IMR-90 (cell line): Measurements from ENCODE around the gene ZPBP2. TPM values are rescaled to one million over a fixed set of nuclear protein-coding genes. Genes with fewer than 3 reads are reported as not detected.

Experiments used
- ATAC-seq: fragments of 200-7000 bp; cut with Tn5 transposase; 2 replicates; pipeline ENCODE4 v1.9.1; 2020; ENCODE audit warnings: low read depth, mild to moderate bottlenecking, moderate library complexity
- BruUV-seq: library from RNA; stranded (reverse); fragments of 400-500 nt; replicated peaks from 2 replicates; lab custom pipeline; 2021; lab: Mats Ljungman, UMichigan
- CTCF ChIA-PET: fragments of 300-600 bp; formaldehyde crosslinking; extraction: SDS; loops from one replicate; lab custom pipeline; 2021; ENCODE audit warnings: antibody characterized with exemption; lab: Yijun Ruan, JAX
- POLR2A ChIA-PET: fragments of 300-600 bp; sonication (Branson Sonifier 250); formaldehyde crosslinking; loops from one replicate; lab custom pipeline; 2022; ENCODE audit warnings: antibody characterized with exemption; ENCODE audit not compliant: unreplicated experiment; lab: Charles Lee
- DNase-seq: peaks from one replicate; pipeline ENCODE4 v3.0.0; 2013
- H2AFZ ChIP-seq: replicated peaks from 2 replicates; pipeline ENCODE3; 2013; ENCODE audit warnings: low read length, mild to moderate bottlenecking; ENCODE audit not compliant: poor library complexity
- H2AK5ac ChIP-seq: 2 replicates; pipeline ENCODE4 v1.6.1; 2013; ENCODE audit warnings: low read depth, low read length, inconsistent platforms
- H2AK9ac ChIP-seq: replicated peaks from 2 replicates; pipeline ENCODE3; 2013; ENCODE audit warnings: mild to moderate bottlenecking, low read depth, low read length, moderate library complexity; ENCODE audit not compliant: poor library complexity
- H2BK120ac ChIP-seq: 2 replicates; pipeline ENCODE4 v1.6.1; 2013; ENCODE audit warnings: low read depth, low read length, inconsistent platforms
- H2BK15ac ChIP-seq: 3 replicates; pipeline ENCODE4 v1.6.1; 2013; ENCODE audit warnings: low read depth, low read length, inconsistent platforms
- H2BK20ac ChIP-seq: 2 replicates; pipeline ENCODE4 v1.6.1; 2013; ENCODE audit warnings: low read depth, mild to moderate bottlenecking, inconsistent platforms, low read length, moderate library complexity
- H2BK5ac ChIP-seq: 2 replicates; pipeline ENCODE4 v1.6.1; 2013; ENCODE audit warnings: mild to moderate bottlenecking, low read depth, low read length, inconsistent platforms; ENCODE audit not compliant: poor library complexity, severe bottlenecking
- H3K14ac ChIP-seq: replicated peaks from 2 replicates; pipeline ENCODE4 v1.6.1; 2013; ENCODE audit warnings: low read depth, low read length, inconsistent platforms
- H3K18ac ChIP-seq: 2 replicates; pipeline ENCODE4 v1.6.1; 2013; ENCODE audit warnings: low read depth, low read length, control low read depth
- H3K23ac ChIP-seq: 2 replicates; pipeline ENCODE4 v1.6.1; 2013; ENCODE audit warnings: low read depth, low read length, inconsistent platforms
- H3K27ac ChIP-seq: 2 replicates; pipeline ENCODE4 v1.5.1; 2013; ENCODE audit warnings: mild to moderate bottlenecking, control low read depth, low read length; ENCODE audit not compliant: insufficient read depth
- H3K27me3 ChIP-seq: 2 replicates; pipeline ENCODE4 v1.6.1; 2013; ENCODE audit warnings: low read length; ENCODE audit not compliant: control insufficient read depth, insufficient read depth
- H3K36me3 ChIP-seq: 2 replicates; pipeline ENCODE4 v1.6.1; 2013; ENCODE audit warnings: low read length, mixed read lengths; ENCODE audit not compliant: control insufficient read depth, insufficient read depth
- H3K4ac ChIP-seq: 2 replicates; pipeline ENCODE4 v1.6.1; 2013; ENCODE audit warnings: low read depth, low read length, inconsistent platforms
- H3K4me1 ChIP-seq: 2 replicates; pipeline ENCODE4 v1.6.1; 2013; ENCODE audit warnings: low read length, mixed read lengths; ENCODE audit not compliant: control insufficient read depth, insufficient read depth
- H3K4me2 ChIP-seq: 2 replicates; pipeline ENCODE4 v1.6.1; 2013; ENCODE audit warnings: low read depth, mild to moderate bottlenecking, control low read depth, low read length, moderate library complexity
- H3K4me3 ChIP-seq: 2 replicates; pipeline ENCODE4 v1.5.1; 2013; ENCODE audit warnings: low read depth, mild to moderate bottlenecking, control low read depth, low read length, moderate library complexity; ENCODE audit not compliant: insufficient read depth
- H3K56ac ChIP-seq: 2 replicates; pipeline ENCODE4 v1.6.1; 2013; ENCODE audit warnings: low read length, inconsistent platforms; ENCODE audit not compliant: insufficient read depth; ENCODE audit errors: extremely low read depth
- H3K79me1 ChIP-seq, 2 experiments: 2 replicates each; pipeline ENCODE4 v1.6.1; 2013; ENCODE audit warnings: low read length in 2 of 2, inconsistent platforms in 1 of 2, low read depth in 1 of 2
- H3K9ac ChIP-seq: 2 replicates; pipeline ENCODE4 v1.6.1; 2013; ENCODE audit warnings: low read depth, low read length, control low read depth
- H3K9me1 ChIP-seq: 2 replicates; pipeline ENCODE4 v1.6.1; 2013; ENCODE audit warnings: low read length, inconsistent platforms; ENCODE audit not compliant: insufficient read depth
- H3K9me3 ChIP-seq: 2 replicates; pipeline ENCODE4 v1.6.1; 2013; ENCODE audit warnings: low read length; ENCODE audit not compliant: control insufficient read depth, insufficient read depth
- H4K20me1 ChIP-seq: 2 replicates; pipeline ENCODE4 v1.6.1; 2013; ENCODE audit warnings: low read length, inconsistent platforms; ENCODE audit not compliant: insufficient read depth
- H4K5ac ChIP-seq: 2 replicates; pipeline ENCODE4 v1.6.1; 2013; ENCODE audit warnings: mild to moderate bottlenecking, low read depth, low read length, control low read depth
- H4K8ac ChIP-seq, 2 experiments: 2 replicates each; pipeline ENCODE4 v1.6.1; 2013; ENCODE audit warnings: low read depth in 2 of 2, low read length in 2 of 2, control low read depth in 1 of 2, inconsistent platforms in 1 of 2
- H4K91ac ChIP-seq: 2 replicates; pipeline ENCODE4 v1.6.1; 2013; ENCODE audit warnings: low read depth, low read length, inconsistent platforms; ENCODE audit not compliant: insufficient read depth
- BHLHE40 ChIP-seq: fragments of 150-350 bp; IDR thresholded peaks from 2 replicates; pipeline ENCODE4 v1.6.1; 2016; ENCODE audit warnings: mild to moderate bottlenecking, low read depth, low read length
- CEBPB ChIP-seq: IDR thresholded peaks from 2 replicates; pipeline ENCODE4 v1.6.1; 2012; ENCODE audit warnings: low read depth, low read length, improper control_type of control experiment
- CHD1 ChIP-seq: IDR thresholded peaks from 2 replicates; pipeline ENCODE4 v1.6.1; 2012; ENCODE audit warnings: low read depth, low read length, improper control_type of control experiment
- ELK1 ChIP-seq: fragments of 150-350 bp; IDR thresholded peaks from 2 replicates; pipeline ENCODE4 v1.6.1; 2016; ENCODE audit warnings: low read depth, mild to moderate bottlenecking, low read length, moderate library complexity, borderline replicate concordance
- MAFK ChIP-seq: IDR thresholded peaks from 2 replicates; pipeline ENCODE4 v1.6.1; 2012; ENCODE audit warnings: low read depth, low read length, improper control_type of control experiment
- MAZ ChIP-seq: IDR thresholded peaks from 2 replicates; pipeline ENCODE4 v1.6.1; 2012; ENCODE audit warnings: low read depth, mild to moderate bottlenecking, low read length, improper control_type of control experiment, moderate library complexity, borderline replicate concordance
- MXI1 ChIP-seq: IDR thresholded peaks from 2 replicates; pipeline ENCODE4 v1.6.1; 2012; ENCODE audit warnings: low read depth, mild to moderate bottlenecking, low read length, moderate library complexity, borderline replicate concordance
- NFE2L2 ChIP-seq: fragments of 150-350 bp; IDR thresholded peaks from 2 replicates; pipeline ENCODE4 v1.6.1; 2016; ENCODE audit warnings: low read depth, mild to moderate bottlenecking, low read length
- POLR2A ChIP-seq: IDR thresholded peaks from 2 replicates; pipeline ENCODE4 v1.6.1; 2012; ENCODE audit warnings: mild to moderate bottlenecking, low read depth, low read length
- RAD21 ChIP-seq: IDR thresholded peaks from 2 replicates; pipeline ENCODE4 v1.6.1; 2012; ENCODE audit warnings: low read length, improper control_type of control experiment
- RCOR1 ChIP-seq: IDR thresholded peaks from 2 replicates; pipeline ENCODE4 v1.6.1; 2012; ENCODE audit warnings: mild to moderate bottlenecking, low read length, improper control_type of control experiment; ENCODE audit not compliant: insufficient replicate concordance
- RFX5 ChIP-seq: IDR thresholded peaks from 2 replicates; pipeline ENCODE4 v1.8.0; 2012; ENCODE audit warnings: low read depth, mild to moderate bottlenecking, low read length, moderate library complexity
- SMC3 ChIP-seq: fragments of 150-350 bp; IDR thresholded peaks from 2 replicates; pipeline ENCODE4 v1.6.1; 2016; ENCODE audit warnings: low read depth, mild to moderate bottlenecking, antibody characterized with exemption, low read length, moderate library complexity
- USF2 ChIP-seq: fragments of 150-350 bp; IDR thresholded peaks from 2 replicates; pipeline ENCODE4 v1.6.1; 2017; ENCODE audit warnings: mild to moderate bottlenecking, antibody characterized with exemption, low read length, low read depth
- WGBS, 2 experiments: methylation state at CpG; one replicate each; pipeline versions ENCODE4 v1.1.5 to v1.1.7; 2013; ENCODE audit warnings: missing lambda C conversion rate in 2 of 2; ENCODE audit not compliant: insufficient read length in 1 of 2; ENCODE audit errors: extremely low coverage in 2 of 2; 5-methylcytosine and 5-hydroxymethylcytosine counted together
- dilution Hi-C: fragments of 300-500 bp; cut with HindIII; formaldehyde crosslinking; loops from one replicate; pipeline ENCODE4 v1.14.3; 2018; ENCODE audit warnings: low sequenced_read_pairs; ENCODE audit not compliant: unreplicated experiment
- in situ Hi-C: fragments of 300-500 bp; cut with MboI; formaldehyde crosslinking; loops from 3 replicates; pipeline ENCODE4 v1.14.3; 2019; ENCODE audit warnings: low sequenced_read_pairs, inconsistent platforms, mixed read lengths
- intact Hi-C: fragments of 100-400 bp; cut with micrococcal nuclease; formaldehyde crosslinking; loops from 2 replicates; pipeline ENCODE4 v1.10.0; 2022
- polyA plus RNA-seq, 3 experiments: library from polyadenylated mRNA; depleted of rRNA; stranded (reverse); fragments of >200 nt; gene quantifications; 2 replicates each; pipeline ENCODE4 v1.2.3, GENCODE V29; 2012; ENCODE audit warnings: low replicate concordance in 1 of 3
- total RNA-seq: library from RNA; depleted of rRNA; stranded (reverse); fragments of >200 nt; gene quantifications from 2 replicates; pipeline ENCODE4 v1.2.3, GENCODE V29; 2012
- TF ChIP-seq, protein P1 (sequence below): conservative IDR thresholded peaks from 2 replicates; pipeline ENCODE4 v1.5.1; 2012; ENCODE audit warnings: mild to moderate bottlenecking, low read depth, low read length, improper control_type of control experiment

The ZPBP2 gene
- total and polyA plus RNA-seq, 2 of the 4 experiments (the other 2 are of a cell fraction): not detected

DNA sequence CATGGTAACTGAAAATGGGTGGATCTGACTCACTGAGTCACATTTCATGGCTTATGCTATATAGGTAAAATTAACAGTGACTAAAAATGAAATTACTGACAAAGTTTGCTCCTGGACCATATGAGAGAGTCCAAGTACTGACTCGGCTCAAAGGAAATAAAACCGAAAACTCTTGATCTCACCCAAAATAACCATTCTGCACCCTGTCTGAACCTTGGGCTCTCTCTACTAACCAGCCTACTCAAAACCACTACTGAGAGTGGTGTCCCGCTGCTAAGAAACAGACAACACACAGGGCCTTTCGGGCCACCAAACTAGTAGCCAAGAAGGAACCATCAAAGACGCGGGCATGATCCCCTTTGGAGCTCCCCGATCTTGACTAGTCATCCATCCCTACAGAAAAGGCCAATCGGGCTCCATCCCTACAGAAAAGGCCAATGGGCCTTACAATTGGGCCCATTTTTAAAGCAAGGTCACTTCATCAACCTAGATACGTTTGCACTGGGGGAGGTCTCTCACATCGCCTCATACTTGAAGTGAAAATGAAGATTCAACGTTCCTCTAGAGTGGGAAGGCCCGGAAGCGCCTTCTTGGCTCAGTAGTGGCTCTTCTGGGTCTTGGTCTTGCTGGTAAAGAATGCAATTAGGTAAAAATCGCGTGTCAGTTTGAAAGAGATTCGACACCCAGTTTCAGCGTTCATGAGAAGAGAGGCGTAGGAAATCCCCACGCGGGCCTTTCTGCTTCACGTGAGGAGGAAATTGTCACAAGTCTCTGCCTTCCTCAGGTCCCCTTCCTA is 720 bp upstream of the ZPBP2 start:
- 74% methylated on average over 3 of the region's 21 CpGs; no CpG with 5 or more reads in 1 of the 2 experiments for WGBS, 2 experiments
- Histone ChIP-seq H3K4me2 (no peak overlapping the region), H3K79me1 (no peaks in the 10 kb centered on the region)
- TF ChIP-seq BHLHE40 (no peak), POLR2A (no peak), MAZ (no peak), MAFK (no peak), CHD1 (no peak), RAD21 (no peak), SMC3 (no peak), CEBPB (no peak), ELK1 (no peak), RCOR1 (no peak), MXI1 (no peak), USF2 (no peak), NFE2L2 (no peak), RFX5 (no peak)
- TF ChIP-seq, protein P1, sequence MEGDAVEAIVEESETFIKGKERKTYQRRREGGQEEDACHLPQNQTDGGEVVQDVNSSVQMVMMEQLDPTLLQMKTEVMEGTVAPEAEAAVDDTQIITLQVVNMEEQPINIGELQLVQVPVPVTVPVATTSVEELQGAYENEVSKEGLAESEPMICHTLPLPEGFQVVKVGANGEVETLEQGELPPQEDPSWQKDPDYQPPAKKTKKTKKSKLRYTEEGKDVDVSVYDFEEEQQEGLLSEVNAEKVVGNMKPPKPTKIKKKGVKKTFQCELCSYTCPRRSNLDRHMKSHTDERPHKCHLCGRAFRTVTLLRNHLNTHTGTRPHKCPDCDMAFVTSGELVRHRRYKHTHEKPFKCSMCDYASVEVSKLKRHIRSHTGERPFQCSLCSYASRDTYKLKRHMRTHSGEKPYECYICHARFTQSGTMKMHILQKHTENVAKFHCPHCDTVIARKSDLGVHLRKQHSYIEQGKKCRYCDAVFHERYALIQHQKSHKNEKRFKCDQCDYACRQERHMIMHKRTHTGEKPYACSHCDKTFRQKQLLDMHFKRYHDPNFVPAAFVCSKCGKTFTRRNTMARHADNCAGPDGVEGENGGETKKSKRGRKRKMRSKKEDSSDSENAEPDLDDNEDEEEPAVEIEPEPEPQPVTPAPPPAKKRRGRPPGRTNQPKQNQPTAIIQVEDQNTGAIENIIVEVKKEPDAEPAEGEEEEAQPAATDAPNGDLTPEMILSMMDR: no peak

More for the DNA sequence above, 720 bp upstream of the ZPBP2 start:
- no peak overlapping the region for H3K18ac ChIP-seq
- H2BK20ac ChIP-seq: no peak overlapping the region
- H2AK5ac ChIP-seq: no peak overlapping the region
- CTCF ChIA-PET: no interaction called here
- no peak overlapping the region for H4K8ac ChIP-seq
- H4K91ac ChIP-seq: no peak overlapping the region
- H3K4me3 ChIP-seq: no peak overlapping the region
- H3K14ac ChIP-seq: no peak overlapping the region
- H2BK5ac ChIP-seq: no peak overlapping the region
- H2AFZ ChIP-seq: no peak overlapping the region
- intact Hi-C loops: no loop called here
- H3K27me3 ChIP-seq: peaks cover 54% of the 10 kb centered on the region
- POLR2A ChIA-PET: no interaction called here
- in situ Hi-C loops: no loop called here
- H3K56ac ChIP-seq: no peak overlapping the region
- no peak overlapping the region for H2BK120ac ChIP-seq
- DNase-seq: no peak
- no TSS peak for BruUV-seq
- H3K27ac ChIP-seq: no peak overlapping the region
- H4K5ac ChIP-seq: no peak overlapping the region
- peaks cover 2% of the 10 kb centered on the region; the same call in 1 of the 2 replicates for H3K4me1 ChIP-seq
- no peak overlapping the region for H3K23ac ChIP-seq
- H4K20me1 ChIP-seq: no peaks in the 10 kb centered on the region
- H2BK15ac ChIP-seq: no peak overlapping the region
- no peak overlapping the region for H2AK9ac ChIP-seq
- no peaks in the 10 kb centered on the region for H3K9me1 ChIP-seq
- ATAC-seq: no peak
- H3K9ac ChIP-seq: no peak overlapping the region
- no peaks in the 10 kb centered on the region for H3K36me3 ChIP-seq
- dilution Hi-C loops: no loop called here
- no peak overlapping the region for H3K4ac ChIP-seq
- peaks cover 22% of the 10 kb centered on the region for H3K9me3 ChIP-seq
